Subcutaneous abdominal adipose tissue (tissue), 5 donors: ENCODE data around the gene RFX2.

Experiments
- H3K27ac ChIP-seq: one replicate; pipeline ENCODE4 v1.7.0; 2013; ENCODE audit warnings: low read depth, mild to moderate bottlenecking, inconsistent platforms, low read length, moderate library complexity
- H3K27me3 ChIP-seq, 5 donors: one replicate each; pipeline ENCODE4 v1.7.0; 2013; ENCODE audit warnings: low read length in 5 of 5, inconsistent platforms in 1 of 5; ENCODE audit not compliant: control insufficient read depth in 5 of 5, insufficient read depth in 4 of 5
- H3K36me3 ChIP-seq, 5 donors: one replicate each; pipeline ENCODE4 v1.7.0; 2013; ENCODE audit warnings: low read length in 5 of 5; ENCODE audit not compliant: control insufficient read depth in 5 of 5, insufficient read depth in 5 of 5
- H3K4me1 ChIP-seq, 5 donors: one replicate each; pipeline ENCODE4 v1.7.0; 2013; ENCODE audit warnings: low read length in 5 of 5, mild to moderate bottlenecking in 3 of 5, moderate library complexity in 1 of 5; ENCODE audit not compliant: control insufficient read depth in 5 of 5, insufficient read depth in 5 of 5
- H3K4me3 ChIP-seq, 5 donors: one replicate each; pipeline ENCODE4 v1.7.0; 2013; ENCODE audit warnings: low read length in 5 of 5, low read depth in 1 of 5
- H3K9ac ChIP-seq, 5 donors: one replicate each; pipeline ENCODE4 v1.7.0; 2013; ENCODE audit warnings: low read length in 5 of 5, mild to moderate bottlenecking in 4 of 5, moderate library complexity in 3 of 5
- H3K9me3 ChIP-seq, 5 donors: one replicate each; pipeline ENCODE4 v1.7.0; 2013; ENCODE audit warnings: low read length in 5 of 5; ENCODE audit not compliant: control insufficient read depth in 5 of 5
- donor health status: healthy.
- donor health status: healthy.
- donor health status: healthy.
- donor health status: healthy.
- donor health status: healthy.

RFX2 gene

GRCh38 chr19:5977222-5977784, 133.0 kb downstream of the RFX2 start:
- Histone ChIP-seq H3K27ac (peak overlapping the region; percentile 79), H3K9ac (peak overlapping the region; percentile 69 to 98 (median 93)), H3K27me3 (no peaks in the 10 kb centered on the region), H3K4me3 (peak overlapping the region; percentile 78 to 92 (median 89)), H3K36me3 (peaks cover 0 to 15% (median 12%) of the 10 kb centered on the region in 5 donors), H3K4me1 (peaks cover 6 to 44% (median 29%) of the 10 kb centered on the region in 5 donors), H3K9me3 (no peaks in the 10 kb centered on the region)

GRCh38 chr19:5976768-5977167, 133.5 kb downstream of the RFX2 start:
- peak overlapping the region; percentile 69 to 98 (median 93) for H3K9ac ChIP-seq
- peaks cover 6 to 44% (median 29%) of the 10 kb centered on the region in 5 donors for H3K4me1 ChIP-seq
- peak overlapping the region; percentile 79 for H3K27ac ChIP-seq
- no peaks in the 10 kb centered on the region for H3K9me3 ChIP-seq
- H3K36me3 ChIP-seq: peaks cover 0 to 18% (median 12%) of the 10 kb centered on the region in 5 donors
- peak overlapping the region; percentile 78 to 92 (median 89) for H3K4me3 ChIP-seq
- no peaks in the 10 kb centered on the region for H3K27me3 ChIP-seq

GRCh38 chr19:5975388-5975728, 134.9 kb downstream of the RFX2 start:
- H3K27me3 ChIP-seq: no peaks in the 10 kb centered on the region
- no peaks in the 10 kb centered on the region for H3K9me3 ChIP-seq
- H3K27ac ChIP-seq: no peak overlapping the region
- H3K9ac ChIP-seq: peak overlapping the region in 1 of 5 donors; percentile 31
- peaks cover 0 to 18% (median 12%) of the 10 kb centered on the region in 5 donors for H3K36me3 ChIP-seq
- H3K4me1 ChIP-seq: peaks cover 6 to 46% (median 29%) of the 10 kb centered on the region in 5 donors
- no peak overlapping the region for H3K4me3 ChIP-seq

- Histone ChIP-seq H3K36me3 (peaks cover 0 to 18% (median 12%) of the 10 kb centered on the region in 5 donors), H3K9ac (peak overlapping the region in 1 of 5 donors; percentile 31), H3K4me1 (peaks cover 6 to 46% (median 32%) of the 10 kb centered on the region in 5 donors), H3K27me3 (no peaks in the 10 kb centered on the region), H3K27ac (no peak overlapping the region), H3K4me3 (no peak overlapping the region), H3K9me3 (no peaks in the 10 kb centered on the region)
Observed at GRCh38 chr19:5974721-5975387, 135.4 kb downstream of the RFX2 start.

- H3K4me3 ChIP-seq: no peak overlapping the region
- no peaks in the 10 kb centered on the region for H3K9me3 ChIP-seq
- no peaks in the 10 kb centered on the region for H3K27me3 ChIP-seq
- H3K9ac ChIP-seq: no peak overlapping the region
- peaks cover 5 to 49% (median 37%) of the 10 kb centered on the region in 5 donors for H3K4me1 ChIP-seq
- peaks cover 0 to 18% (median 14%) of the 10 kb centered on the region in 5 donors for H3K36me3 ChIP-seq
- H3K27ac ChIP-seq: no peak overlapping the region
Observed at GRCh38 chr19:5973867-5974635, 136.2 kb downstream of the RFX2 start.

GRCh38 chr19:5973376-5973775, 136.9 kb downstream of the RFX2 start:
- no peaks in the 10 kb centered on the region for H3K27me3 ChIP-seq
- peaks cover 5 to 49% (median 39%) of the 10 kb centered on the region in 5 donors for H3K4me1 ChIP-seq
- no peak overlapping the region for H3K9ac ChIP-seq
- H3K27ac ChIP-seq: no peak overlapping the region
- peaks cover 0 to 18% (median 14%) of the 10 kb centered on the region in 5 donors for H3K36me3 ChIP-seq
- H3K4me3 ChIP-seq: no peak overlapping the region
- H3K9me3 ChIP-seq: no peaks in the 10 kb centered on the region

- peaks cover 0 to 18% (median 14%) of the 10 kb centered on the region in 5 donors for H3K36me3 ChIP-seq
- H3K4me3 ChIP-seq: no peak overlapping the region
- no peaks in the 10 kb centered on the region for H3K27me3 ChIP-seq
- no peak overlapping the region for H3K27ac ChIP-seq
- peaks cover 5 to 55% (median 47%) of the 10 kb centered on the region in 5 donors for H3K4me1 ChIP-seq
- no peaks in the 10 kb centered on the region for H3K9me3 ChIP-seq
- H3K9ac ChIP-seq: no peak overlapping the region
Observed at GRCh38 chr19:5972355-5972731, 138.0 kb downstream of the RFX2 start.

- Histone ChIP-seq H3K4me1 (peaks cover 2 to 53% (median 43%) of the 10 kb centered on the region in 5 donors), H3K9me3 (no peaks in the 10 kb centered on the region), H3K36me3 (peaks cover 0 to 18% (median 14%) of the 10 kb centered on the region in 5 donors), H3K27ac (no peak overlapping the region), H3K4me3 (no peak overlapping the region), H3K9ac (no peak overlapping the region), H3K27me3 (no peaks in the 10 kb centered on the region)
Observed at GRCh38 chr19:5971714-5972354, 138.5 kb downstream of the RFX2 start.

- H3K9me3 ChIP-seq: no peaks in the 10 kb centered on the region
- H3K27me3 ChIP-seq: no peaks in the 10 kb centered on the region
- peak overlapping the region; percentile 77 for H3K27ac ChIP-seq
- peak overlapping the region in 2 of 5 donors; percentile 23 for H3K9ac ChIP-seq
- peaks cover 0 to 41% (median 32%) of the 10 kb centered on the region in 5 donors for H3K4me1 ChIP-seq
- peaks cover 0 to 24% (median 12%) of the 10 kb centered on the region in 5 donors for H3K36me3 ChIP-seq
- H3K4me3 ChIP-seq: no peak overlapping the region
Observed at GRCh38 chr19:5969476-5969875, 140.8 kb downstream of the RFX2 start.
